Ovary (tissue), 3 donors: Measurements from ENCODE around the gene SOX12.

Experiments
- EP300 ChIP-seq: sonication (generic); formaldehyde crosslinking; IDR thresholded peaks from one replicate; pipeline ENCODE4 v1.6.1; 2017; ENCODE audit warnings: antibody characterized with exemption
- POLR2A ChIP-seq: fragments of 450-650 bp; IDR thresholded peaks from one replicate; pipeline ENCODE4 v1.6.1; 2017; ENCODE audit warnings: antibody characterized with exemption, mild to moderate bottlenecking, moderate library complexity
- TF ChIP-seq, protein P1 (sequence below), 3 donors: fragments of 450-650 bp in 2 of 3; fragments of 200-600 bp in 1 of 3; IDR thresholded peaks; one replicate each; pipeline versions ENCODE4 v1.5.1 to v1.8.0; 2016 to 2022; ENCODE audit warnings: antibody characterized with exemption in 3 of 3, mild to moderate bottlenecking in 1 of 3
- donor health status: DM: no; HTN: no; CAD: no.

DNA sequence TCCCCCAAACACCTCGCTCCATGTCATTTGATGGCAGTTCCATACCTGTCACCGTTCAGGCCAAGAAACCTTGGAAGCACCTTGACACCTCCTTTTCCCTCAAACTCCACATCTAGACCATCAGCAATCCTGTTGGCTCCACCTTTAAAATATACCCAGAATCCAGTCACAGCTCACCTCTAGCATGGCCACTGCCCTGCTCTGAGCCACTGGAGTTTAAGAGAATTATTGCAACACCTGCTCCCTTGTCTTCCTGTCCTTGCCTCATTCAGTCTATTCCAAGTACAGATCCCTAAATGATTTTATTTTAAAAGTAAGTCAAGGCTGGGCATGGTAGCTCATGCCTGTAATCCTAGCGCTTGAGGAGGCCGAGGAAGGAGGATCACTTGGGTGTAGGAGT lies 43.6 kb downstream of the SOX12 start:
- TF ChIP-seq, protein P1, sequence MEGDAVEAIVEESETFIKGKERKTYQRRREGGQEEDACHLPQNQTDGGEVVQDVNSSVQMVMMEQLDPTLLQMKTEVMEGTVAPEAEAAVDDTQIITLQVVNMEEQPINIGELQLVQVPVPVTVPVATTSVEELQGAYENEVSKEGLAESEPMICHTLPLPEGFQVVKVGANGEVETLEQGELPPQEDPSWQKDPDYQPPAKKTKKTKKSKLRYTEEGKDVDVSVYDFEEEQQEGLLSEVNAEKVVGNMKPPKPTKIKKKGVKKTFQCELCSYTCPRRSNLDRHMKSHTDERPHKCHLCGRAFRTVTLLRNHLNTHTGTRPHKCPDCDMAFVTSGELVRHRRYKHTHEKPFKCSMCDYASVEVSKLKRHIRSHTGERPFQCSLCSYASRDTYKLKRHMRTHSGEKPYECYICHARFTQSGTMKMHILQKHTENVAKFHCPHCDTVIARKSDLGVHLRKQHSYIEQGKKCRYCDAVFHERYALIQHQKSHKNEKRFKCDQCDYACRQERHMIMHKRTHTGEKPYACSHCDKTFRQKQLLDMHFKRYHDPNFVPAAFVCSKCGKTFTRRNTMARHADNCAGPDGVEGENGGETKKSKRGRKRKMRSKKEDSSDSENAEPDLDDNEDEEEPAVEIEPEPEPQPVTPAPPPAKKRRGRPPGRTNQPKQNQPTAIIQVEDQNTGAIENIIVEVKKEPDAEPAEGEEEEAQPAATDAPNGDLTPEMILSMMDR (IDR thresholded peaks at IDR 0.05): no peak
- TF ChIP-seq EP300: no peak
- no peak for TF ChIP-seq POLR2A
